Osteocyte (in vitro differentiated cells): ENCODE results near the gene PGAP3. TPM values are rescaled to one million over a fixed set of nuclear protein-coding genes. Genes with fewer than 3 reads are reported as not detected.
"Not testable (repeated sequence)": the region's sequence is repeated elsewhere in the genome, so short reads cannot be mapped to it uniquely, and the experiment has no call there.

ENCODE experiments used
- DNase-seq: peaks from one replicate; pipeline ENCODE4 v3.0.0; 2021; ENCODE audit warnings: mixed read lengths; ENCODE audit not compliant: unreplicated experiment; ENCODE audit errors: extremely low spot score
- H3K27ac Mint-ChIP-seq: one replicate; pipeline ENCODE4 v1.8.0; 2021; ENCODE audit warnings: mild to moderate bottlenecking, mixed read lengths; ENCODE audit not compliant: unreplicated experiment
- H3K27me3 Mint-ChIP-seq: one replicate; pipeline ENCODE4 v1.8.0; 2021; ENCODE audit warnings: mixed read lengths; ENCODE audit not compliant: unreplicated experiment
- H3K36me3 Mint-ChIP-seq: one replicate; pipeline ENCODE4 v1.8.0; 2021; ENCODE audit warnings: mixed read lengths; ENCODE audit not compliant: unreplicated experiment
- H3K4me1 Mint-ChIP-seq: one replicate; pipeline ENCODE4 v1.8.0; 2021; ENCODE audit warnings: mixed read lengths; ENCODE audit not compliant: unreplicated experiment
- H3K4me3 Mint-ChIP-seq: one replicate; pipeline ENCODE4 v1.8.0; 2021; ENCODE audit warnings: mild to moderate bottlenecking, moderate library complexity, mixed read lengths; ENCODE audit not compliant: unreplicated experiment
- H3K9me3 Mint-ChIP-seq: one replicate; pipeline ENCODE4 v1.8.0; 2021; ENCODE audit warnings: mixed read lengths; ENCODE audit not compliant: unreplicated experiment
- total RNA-seq: library from RNA; stranded (reverse); gene quantifications from 2 replicates; pipeline ENCODE4 v1.2.1, GENCODE V29; 2021
- TF ChIP-seq, protein P1 (sequence below): fragments of 200-600 bp; sonication (generic); IDR thresholded peaks from 2 replicates; pipeline ENCODE4 v1.5.0; 2021; ENCODE audit warnings: antibody characterized with exemption, mild to moderate bottlenecking, moderate library complexity

The PGAP3 gene
- total RNA-seq, 1 donor from 2014 or later: 33.8 TPM

DNA sequence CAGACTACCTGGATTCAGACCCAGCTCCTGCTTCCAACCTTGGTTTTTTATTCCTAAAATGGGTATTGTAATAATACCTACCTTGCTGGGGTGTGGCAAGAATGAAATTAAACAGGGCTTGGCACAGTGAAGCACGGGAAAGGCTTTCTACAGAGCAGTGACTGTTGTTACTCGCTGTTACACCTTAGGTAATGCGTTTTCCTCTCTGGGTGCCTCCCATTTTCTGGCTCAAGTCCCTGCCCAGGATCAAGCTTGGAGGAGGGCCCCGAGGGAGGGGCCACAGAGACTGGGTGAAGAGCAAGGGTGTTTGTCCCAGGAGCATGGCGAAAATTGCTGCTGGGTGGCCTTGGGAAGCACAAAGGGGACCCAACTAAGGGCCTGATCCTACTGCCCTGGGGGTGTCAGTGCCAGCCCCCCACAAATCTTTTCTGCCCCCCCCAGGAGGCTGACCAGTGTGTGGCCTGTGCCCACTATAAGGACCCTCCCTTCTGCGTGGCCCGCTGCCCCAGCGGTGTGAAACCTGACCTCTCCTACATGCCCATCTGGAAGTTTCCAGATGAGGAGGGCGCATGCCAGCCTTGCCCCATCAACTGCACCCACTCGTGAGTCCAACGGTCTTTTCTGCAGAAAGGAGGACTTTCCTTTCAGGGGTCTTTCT, 29.2 kb upstream of the PGAP3 start:
- Mint-ChIP-seq H3K4me1 (no peaks in the 10 kb centered on the region), H3K36me3 (peaks cover 27% of the 10 kb centered on the region)
- DNase-seq: no peak

DNA sequence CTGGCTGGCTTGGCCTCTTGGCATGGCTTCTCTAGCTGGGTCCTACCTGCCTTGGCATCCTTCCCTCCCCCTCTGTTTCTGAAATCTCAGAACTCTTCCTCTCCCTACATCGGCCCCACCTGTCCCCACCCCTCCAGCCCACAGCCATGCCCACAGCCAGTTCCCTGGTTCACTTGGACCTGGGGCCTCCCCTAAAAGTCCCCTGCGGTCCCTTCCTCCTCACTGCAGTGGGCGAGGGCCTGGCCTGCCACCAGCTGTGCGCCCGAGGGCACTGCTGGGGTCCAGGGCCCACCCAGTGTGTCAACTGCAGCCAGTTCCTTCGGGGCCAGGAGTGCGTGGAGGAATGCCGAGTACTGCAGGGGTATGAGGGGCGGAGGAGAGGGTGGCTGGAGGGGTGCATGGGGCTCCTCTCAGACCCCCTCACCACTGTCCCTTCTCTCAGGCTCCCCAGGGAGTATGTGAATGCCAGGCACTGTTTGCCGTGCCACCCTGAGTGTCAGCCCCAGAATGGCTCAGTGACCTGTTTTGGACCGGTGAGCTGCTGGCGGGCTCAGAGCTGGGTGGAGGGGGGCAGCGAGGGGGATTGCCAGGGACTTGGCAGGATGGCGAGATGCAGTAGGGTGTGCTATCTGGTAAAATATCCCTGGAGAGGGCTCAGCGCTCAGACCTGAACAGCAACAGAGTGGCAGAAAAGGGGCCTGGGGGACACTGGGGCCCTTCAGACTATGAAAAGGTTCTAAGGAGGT, 28.4 kb upstream of the PGAP3 start:
- TF ChIP-seq, protein P1, sequence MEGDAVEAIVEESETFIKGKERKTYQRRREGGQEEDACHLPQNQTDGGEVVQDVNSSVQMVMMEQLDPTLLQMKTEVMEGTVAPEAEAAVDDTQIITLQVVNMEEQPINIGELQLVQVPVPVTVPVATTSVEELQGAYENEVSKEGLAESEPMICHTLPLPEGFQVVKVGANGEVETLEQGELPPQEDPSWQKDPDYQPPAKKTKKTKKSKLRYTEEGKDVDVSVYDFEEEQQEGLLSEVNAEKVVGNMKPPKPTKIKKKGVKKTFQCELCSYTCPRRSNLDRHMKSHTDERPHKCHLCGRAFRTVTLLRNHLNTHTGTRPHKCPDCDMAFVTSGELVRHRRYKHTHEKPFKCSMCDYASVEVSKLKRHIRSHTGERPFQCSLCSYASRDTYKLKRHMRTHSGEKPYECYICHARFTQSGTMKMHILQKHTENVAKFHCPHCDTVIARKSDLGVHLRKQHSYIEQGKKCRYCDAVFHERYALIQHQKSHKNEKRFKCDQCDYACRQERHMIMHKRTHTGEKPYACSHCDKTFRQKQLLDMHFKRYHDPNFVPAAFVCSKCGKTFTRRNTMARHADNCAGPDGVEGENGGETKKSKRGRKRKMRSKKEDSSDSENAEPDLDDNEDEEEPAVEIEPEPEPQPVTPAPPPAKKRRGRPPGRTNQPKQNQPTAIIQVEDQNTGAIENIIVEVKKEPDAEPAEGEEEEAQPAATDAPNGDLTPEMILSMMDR: no peak
- H3K27me3 Mint-ChIP-seq: no peaks in the 10 kb centered on the region
- no peak overlapping the region for H3K27ac Mint-ChIP-seq
- DNase-seq: no peak
- no peak overlapping the region for H3K4me3 Mint-ChIP-seq
- H3K36me3 Mint-ChIP-seq: peaks cover 31% of the 10 kb centered on the region
- no peaks in the 10 kb centered on the region for H3K4me1 Mint-ChIP-seq
- H3K9me3 Mint-ChIP-seq: no peaks in the 10 kb centered on the region

More for the DNA sequence above, 29.2 kb upstream of the PGAP3 start:
- no peak overlapping the region for H3K27ac Mint-ChIP-seq
- H3K27me3 Mint-ChIP-seq: no peaks in the 10 kb centered on the region
- H3K9me3 Mint-ChIP-seq: no peaks in the 10 kb centered on the region
- no peak overlapping the region for H3K4me3 Mint-ChIP-seq
- TF ChIP-seq, protein P1: no peak

- H3K27ac Mint-ChIP-seq: no peak overlapping the region
- H3K36me3 Mint-ChIP-seq: peaks cover 31% of the 10 kb centered on the region
- H3K4me1 Mint-ChIP-seq: no peaks in the 10 kb centered on the region
- TF ChIP-seq, protein P1: no peak
- H3K4me3 Mint-ChIP-seq: no peak overlapping the region
- no peaks in the 10 kb centered on the region for H3K27me3 Mint-ChIP-seq
- no peaks in the 10 kb centered on the region for H3K9me3 Mint-ChIP-seq
- no peak for DNase-seq
These were observed 27.7 kb upstream of the PGAP3 start for GRCh38 chr17:39715375-39716072.

DNA sequence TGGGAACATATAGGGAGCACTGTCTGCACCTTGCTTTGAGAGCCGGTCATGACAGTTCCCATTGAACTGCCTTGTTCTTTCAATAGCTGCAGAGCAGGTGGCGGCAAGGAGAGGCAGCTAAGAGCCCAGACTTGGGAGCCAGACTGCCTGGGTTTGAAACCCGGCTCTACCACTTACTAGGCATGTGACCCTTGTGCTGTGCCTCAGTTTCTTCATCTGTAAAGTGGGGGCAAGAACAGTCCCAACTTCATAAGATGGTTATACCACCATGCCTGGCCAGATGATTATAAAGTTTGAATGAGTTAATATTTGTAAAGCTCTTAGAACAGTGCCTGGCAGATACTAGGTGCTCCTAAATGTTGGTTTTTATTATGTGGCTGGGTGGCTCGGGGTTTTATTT, 26.4 kb upstream of the PGAP3 start:
- Mint-ChIP-seq H3K9me3 (no peaks in the 10 kb centered on the region), H3K4me1 (no peaks in the 10 kb centered on the region), H3K36me3 (peaks cover 26% of the 10 kb centered on the region), H3K27ac (no peak overlapping the region), H3K27me3 (no peaks in the 10 kb centered on the region), H3K4me3 (no peak overlapping the region)
- DNase-seq: no peak
- TF ChIP-seq, protein P1: no peak

GRCh38 chr17:39711851-39712250, 24.0 kb upstream of the PGAP3 start:
- Mint-ChIP-seq H3K27ac (no peak overlapping the region), H3K27me3 (no peaks in the 10 kb centered on the region)

DNA sequence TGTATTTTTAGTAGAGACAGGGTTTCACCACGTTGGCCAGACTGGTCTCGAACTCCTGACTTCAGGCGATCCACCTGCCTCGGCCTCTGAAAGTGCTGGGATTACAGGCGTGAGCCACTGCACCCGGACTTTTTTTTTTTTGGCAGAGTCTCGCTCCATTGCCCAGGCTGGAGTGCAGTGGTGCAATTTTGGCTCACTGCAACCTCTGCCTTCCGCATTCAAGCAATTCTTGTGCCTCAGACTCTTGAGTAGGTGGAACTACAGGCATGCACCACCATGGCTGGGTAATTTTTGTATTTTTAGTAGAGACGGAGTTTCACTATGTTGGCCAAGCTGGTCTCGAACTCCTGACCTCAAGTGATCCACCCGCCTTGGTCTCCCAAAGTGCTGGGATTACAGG, 23.2 kb upstream of the PGAP3 start:
- H3K27me3 Mint-ChIP-seq, H3K4me3 Mint-ChIP-seq, H3K4me1 Mint-ChIP-seq, H3K27ac Mint-ChIP-seq, H3K9me3 Mint-ChIP-seq, DNase-seq: not testable (repeated sequence)
- peaks cover 18% of the 10 kb centered on the region for H3K36me3 Mint-ChIP-seq

More at GRCh38 chr17:39711851-39712250, 24.0 kb upstream of the PGAP3 start:
- TF ChIP-seq, protein P1: no peak
- Mint-ChIP-seq H3K4me3 (no peak overlapping the region), H3K9me3 (no peaks in the 10 kb centered on the region), H3K4me1 (no peaks in the 10 kb centered on the region), H3K36me3 (peaks cover 18% of the 10 kb centered on the region)
- no peak for DNase-seq
